Pulmonary artery endothelial cell (primary cell): ENCODE measurements around the gene GNAS. TPM values are rescaled to one million over a fixed set of nuclear protein-coding genes. Genes with fewer than 3 reads are reported as not detected.
"Not testable (repeated sequence)": the region's sequence is repeated elsewhere in the genome, so short reads cannot be mapped to it uniquely, and the experiment has no call there.

Experiments used
- DNase-seq: peaks from one replicate; pipeline ENCODE4 v3.0.0-alpha.2; 2011; ENCODE audit warnings: low read depth, low spot score
- total RNA-seq: library from RNA; depleted of rRNA; stranded (reverse); fragments of >200 nt; gene quantifications from 2 replicates; pipeline ENCODE4 v1.2.3, GENCODE V29; 2014

Gene GNAS
- total RNA-seq, 1 donor from 2014 or later, result 352 TPM

DNA sequence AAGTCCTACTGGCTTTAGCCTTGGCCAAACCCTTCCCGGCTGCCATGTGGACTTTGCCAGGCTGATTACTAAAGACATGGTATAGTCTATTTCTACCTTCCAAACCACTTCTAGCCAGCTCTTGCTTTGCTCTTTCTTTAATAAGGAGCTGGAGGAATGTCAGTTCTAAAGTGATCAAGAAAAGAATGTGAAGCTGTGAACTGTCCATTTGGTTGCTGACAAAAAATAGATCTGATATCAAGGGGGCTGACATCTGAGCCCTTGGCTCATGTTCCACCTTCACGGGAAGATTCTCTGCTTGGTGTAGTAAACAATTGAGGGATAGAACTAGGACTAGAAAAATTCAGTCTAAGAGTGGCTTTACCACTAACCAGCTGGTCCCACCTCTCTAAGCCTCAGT, 24.4 kb upstream of the GNAS start:
- DNase-seq, result no peak

DNA sequence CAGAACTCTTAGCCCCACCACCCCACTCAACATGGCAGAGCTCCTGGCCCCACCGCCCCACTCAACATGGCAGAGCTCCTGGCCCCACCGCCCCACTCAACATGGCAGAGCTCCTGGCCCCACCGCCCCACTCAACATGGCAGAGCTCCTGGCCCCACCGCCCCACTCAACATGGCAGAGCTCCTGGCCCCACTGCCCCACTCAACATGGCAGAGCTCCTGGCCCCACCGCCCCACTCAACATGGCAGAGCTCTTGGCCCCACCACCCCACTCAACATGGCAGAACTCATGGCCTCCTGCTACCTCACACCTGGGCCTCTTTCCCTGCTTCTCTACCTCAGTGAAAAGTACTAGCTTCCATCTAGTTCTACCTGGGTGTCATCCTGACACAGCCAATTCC, 23.7 kb upstream of the GNAS start:
- DNase-seq, result not testable (repeated sequence)

DNA sequence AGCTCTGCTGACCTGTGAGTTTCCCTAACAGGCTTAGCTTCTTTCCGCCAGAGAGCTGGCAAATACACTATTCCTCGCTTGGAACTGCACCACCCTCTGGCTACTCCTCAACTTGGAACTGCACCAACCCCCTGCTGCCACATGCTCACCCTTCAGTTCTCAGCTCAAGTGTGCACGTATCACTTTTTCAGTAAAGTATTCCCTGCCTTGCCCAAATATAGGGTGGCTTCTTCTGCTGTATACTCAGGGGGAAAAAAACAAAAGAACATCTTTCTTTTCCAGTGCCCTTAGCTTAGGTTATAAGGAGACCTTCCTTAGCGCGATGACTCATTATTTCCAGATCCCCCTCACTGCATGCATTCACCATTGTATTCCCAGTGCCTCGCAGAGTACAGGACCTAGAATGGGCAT, 23.0 kb upstream of the GNAS start:
- DNase-seq, result no peak

DNA sequence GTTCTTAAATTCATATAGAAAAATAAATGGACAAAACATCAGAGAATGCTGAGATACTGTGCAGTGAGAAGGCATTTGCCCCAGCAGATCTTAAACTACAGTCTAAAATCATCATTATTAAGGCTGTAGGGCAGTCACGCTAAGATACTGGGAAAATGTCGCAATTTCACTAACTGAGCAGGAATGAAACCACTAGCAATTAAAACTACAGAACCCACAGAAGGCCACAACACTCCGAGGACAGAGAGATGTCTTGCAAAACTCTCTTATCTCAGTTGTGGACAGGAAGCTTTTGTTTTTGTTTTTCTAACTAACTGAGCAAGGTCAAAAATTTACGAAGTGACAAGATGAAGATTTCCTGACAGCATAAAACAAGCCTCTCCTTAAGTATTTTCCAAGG, 20.1 kb upstream of the GNAS start:
- no peak for DNase-seq

DNA sequence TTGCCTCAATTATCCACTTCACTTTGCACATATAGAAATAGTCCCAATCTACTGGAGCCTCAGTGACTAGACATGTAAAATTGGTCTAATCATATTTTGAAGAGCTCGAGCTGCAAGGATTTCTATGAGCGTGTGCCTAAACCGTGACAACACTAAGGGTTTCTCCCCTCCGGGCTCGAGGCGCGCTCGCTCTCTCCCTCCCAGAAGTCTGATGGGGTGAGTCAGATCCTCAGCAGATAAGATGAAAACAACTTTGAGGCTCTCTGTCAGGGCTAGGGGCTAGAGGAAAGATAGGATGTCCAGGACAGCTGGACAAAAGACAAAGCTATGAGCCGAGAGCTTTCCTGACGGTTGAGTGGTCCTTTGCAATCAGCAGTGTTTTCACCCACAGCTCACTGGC, 18.6 kb upstream of the GNAS start:
- no peak for DNase-seq

DNA sequence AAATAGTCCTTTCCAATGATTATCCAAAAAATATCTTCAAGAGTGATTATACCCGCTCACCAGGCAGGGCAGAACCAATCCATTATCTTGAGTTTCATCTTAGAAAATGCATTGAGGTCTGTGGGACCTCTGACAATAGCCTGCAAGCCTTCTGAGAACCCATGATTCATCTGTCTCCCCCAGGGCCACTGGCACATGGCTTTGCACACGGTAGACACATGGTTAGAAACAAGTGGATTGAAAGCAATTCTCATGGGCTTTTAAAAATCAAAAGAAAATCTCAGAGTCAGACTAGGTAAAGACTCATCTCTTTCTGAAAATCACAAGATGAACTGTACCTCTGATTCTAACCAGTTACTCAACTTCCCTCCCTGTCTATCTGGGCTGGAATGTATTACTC, 17.3 kb upstream of the GNAS start:
- DNase-seq, result no peak

DNA sequence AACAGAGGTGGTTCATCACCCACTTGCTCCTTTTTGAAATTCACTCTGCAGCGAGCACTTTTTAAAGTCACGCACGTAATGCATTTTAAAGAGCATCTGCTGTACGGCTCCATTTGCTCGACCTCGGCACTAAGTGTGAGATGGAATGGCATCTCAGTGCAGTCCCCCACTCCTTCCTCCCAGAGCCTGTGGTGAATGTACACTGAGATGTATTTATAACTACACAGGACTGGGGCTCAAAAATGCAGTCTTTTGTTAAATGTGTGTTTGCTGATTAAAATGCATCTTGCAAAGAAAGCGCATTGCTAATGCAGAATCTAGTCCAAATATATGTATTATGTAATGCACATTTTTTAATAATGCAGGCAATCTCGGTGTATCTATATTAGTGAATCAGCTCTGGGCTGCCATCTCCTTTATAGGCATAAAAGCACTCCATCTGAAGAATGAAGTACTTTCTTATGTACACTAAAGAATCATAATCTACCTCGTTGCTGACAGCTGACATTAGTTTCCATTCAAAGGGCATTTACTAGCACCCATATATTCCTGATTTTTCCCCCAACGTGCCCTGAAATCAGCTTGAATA, 15.8 kb upstream of the GNAS start:
- no peak for DNase-seq

DNA sequence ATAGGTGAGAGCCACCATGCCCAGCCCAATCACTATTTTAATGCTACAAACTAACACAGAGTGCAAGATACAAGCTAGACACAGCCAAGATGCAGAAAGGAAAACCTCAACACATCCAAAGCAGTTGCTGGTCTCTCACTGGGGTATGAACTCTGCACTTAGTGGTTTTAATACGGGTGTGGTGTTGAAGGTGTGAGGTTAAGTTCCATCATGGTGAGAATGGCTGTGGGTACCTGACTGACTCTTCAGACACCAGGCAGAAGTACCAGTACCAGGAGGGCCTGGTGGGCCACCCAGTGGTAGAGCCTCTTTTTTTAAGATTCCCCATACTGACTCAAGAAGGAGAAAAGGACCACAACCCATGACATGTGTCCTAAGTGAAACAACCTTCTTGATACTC, 14.8 kb upstream of the GNAS start:
- no peak for DNase-seq

DNA sequence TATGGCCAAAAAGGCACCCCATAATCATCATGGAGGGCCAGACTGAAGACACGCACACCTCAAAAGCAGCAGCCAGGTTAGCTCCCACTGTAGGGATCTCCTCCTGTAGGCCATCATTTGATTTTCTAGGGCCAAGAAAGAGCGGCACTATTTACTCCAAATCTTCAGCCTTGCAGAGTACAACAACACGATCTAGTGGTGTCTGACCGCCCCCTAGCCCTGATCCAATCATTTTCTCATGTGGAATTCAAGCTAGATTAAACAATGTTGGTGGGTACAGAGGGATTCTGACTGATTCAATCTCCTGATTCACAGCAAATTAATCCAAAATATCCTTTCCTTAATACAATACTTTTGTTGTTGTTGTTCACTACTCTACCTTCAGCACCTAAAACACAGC, 14.3 kb upstream of the GNAS start:
- DNase-seq, result no peak

DNA sequence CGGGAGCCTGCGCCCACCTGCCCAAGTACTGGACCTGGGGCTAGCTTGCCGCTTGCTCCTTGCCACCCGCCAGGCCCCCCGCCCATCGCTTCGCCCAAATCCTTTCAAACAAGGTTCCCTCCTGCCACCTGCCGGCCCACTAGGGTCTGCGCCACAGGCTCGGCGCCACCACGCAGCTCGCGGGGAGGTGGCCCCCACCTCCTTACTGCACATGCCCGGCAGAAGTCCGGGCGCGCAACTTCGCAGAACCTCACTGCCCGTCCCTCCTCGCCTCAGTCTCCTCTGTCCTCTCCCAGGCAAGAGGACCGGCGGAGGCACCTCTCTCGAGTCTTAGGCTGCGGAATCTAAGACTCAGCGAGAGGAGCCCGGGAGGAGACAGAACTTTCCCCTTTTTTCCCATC, 13.0 kb upstream of the GNAS start:
- no peak for DNase-seq

DNA sequence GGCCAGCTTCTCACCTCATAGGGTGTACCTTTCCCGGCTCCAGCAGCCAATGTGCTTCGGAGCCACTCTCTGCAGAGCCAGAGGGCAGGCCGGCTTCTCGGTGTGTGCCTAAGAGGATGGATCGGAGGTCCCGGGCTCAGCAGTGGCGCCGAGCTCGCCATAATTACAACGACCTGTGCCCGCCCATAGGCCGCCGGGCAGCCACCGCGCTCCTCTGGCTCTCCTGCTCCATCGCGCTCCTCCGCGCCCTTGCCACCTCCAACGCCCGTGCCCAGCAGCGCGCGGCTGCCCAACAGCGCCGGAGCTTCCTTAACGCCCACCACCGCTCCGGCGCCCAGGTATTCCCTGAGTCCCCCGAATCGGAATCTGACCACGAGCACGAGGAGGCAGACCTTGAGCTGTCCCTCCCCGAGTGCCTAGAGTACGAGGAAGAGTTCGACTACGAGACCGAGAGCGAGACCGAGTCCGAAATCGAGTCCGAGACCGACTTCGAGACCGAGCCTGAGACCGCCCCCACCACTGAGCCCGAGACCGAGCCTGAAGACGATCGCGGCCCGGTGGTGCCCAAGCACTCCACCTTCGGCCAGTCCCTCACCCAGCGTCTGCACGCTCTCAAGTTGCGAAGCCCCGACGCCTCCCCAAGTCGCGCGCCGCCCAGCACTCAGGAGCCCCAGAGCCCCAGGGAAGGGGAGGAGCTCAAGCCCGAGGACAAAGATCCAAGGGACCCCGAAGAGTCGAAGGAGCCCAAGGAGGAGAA, 12.3 kb upstream of the GNAS start:
- DNase-seq, result no peak

DNA sequence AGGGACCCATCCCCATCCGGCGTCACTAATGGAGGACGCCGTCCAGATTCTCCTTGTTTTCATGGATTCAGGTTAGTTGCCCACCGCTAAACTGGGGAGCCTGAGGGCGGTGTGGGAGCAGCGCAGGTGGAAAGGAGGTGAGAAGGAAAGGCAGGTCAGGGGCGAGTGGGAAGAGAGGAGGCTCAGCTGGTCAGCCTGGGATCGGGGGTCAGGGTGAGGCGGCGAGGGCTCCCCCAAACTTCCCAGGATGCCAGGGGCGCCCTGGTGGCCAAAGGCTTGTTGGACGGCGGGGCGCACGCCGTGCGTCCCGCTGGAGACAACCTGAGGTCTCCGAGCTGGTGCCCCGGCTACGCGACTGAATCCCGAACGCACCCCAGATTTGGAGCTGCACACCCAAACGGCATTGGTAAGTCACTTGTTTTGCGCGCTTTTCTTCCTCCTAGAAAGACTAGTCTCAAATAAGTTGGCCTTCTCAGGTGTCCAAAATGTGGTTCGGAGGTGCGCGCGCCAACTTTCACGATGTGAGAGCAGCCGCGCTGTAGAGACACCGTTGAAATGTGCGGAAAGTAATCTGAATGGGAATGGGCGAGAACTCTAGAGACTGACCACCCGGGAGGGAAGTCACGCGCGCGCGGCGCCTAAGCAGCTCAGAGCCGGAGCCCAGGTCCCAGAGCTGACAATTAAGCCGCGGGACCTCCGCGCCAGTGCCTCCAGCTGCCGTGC, 11.5 kb upstream of the GNAS start:
- DNase-seq, result no peak

DNA sequence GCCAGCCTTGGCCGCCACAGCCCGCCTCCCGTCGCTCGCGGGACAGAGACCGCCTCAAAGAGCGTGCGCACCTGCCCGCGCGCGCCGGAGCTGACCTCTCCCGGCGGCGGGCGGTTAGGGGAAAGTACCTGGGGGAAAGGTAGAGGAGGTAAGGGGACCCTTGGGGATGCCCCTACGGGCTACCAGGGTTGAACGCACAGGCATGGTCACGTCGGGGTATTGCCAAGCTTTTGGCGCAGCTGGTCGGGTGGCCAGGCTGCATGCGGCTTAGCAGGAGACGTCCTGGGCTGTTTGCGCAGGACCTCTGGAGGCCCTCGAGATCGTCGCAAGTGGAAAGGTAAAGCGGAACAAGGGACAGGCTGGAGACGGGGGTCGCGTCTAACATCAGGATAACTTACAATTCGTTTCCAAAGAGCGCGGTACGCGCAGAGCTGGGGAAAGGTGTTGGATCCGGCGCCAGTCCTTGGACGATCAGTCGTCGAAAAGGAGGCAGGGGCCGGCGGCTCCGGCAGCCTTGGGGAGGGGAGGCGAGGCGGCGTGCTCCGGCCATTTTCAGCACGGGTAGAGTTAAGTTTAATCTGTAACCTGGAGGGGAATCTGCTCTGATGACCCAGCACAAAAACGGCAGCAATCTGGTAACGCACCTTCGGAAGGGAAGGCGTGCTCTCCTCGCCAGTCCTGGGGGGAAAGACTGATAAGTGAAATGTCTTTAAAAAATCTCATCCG, 10.8 kb upstream of the GNAS start:
- DNase-seq, result no peak

DNA sequence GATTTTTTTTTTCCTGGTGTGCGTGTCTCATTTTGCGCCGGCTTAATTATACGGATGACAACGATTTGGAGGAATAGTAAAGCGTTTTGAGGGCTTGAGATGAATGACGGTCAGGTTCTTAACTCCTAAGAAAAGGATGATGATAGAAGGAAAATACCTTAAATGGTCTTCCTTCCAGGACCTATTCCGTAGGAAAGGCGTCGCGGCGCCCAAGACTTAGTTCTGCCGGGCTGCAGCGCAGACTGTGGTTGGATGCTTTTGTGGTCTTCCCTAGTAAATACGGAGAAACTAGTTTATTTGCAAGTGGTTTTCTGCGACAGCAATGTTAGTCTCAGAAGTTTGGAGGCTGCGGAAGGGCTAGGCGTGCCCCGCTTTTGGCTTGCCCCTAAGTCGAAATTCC, 10.2 kb upstream of the GNAS start:
- DNase-seq, result no peak

DNA sequence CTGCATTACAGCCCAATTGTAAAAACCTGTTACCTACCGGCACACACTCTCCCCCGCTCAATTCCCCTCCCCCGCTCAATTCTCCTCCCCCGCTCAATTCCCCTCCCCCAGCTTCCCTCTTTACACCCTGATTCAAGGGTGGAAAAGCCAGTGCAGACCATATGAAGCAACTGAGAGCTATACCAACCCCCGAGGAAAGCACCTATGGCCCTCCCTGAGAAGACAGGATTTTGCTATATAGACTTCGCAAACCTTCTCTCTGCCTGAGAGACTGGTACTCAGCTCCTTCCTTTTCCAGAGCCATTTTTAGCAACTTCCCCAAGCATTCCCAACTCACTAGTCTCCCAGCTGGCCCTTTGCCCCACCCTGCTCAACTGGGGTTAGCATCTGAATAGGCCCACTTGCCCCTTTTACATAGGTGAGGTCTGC, 9.4 kb upstream of the GNAS start:
- DNase-seq, result no peak

DNA sequence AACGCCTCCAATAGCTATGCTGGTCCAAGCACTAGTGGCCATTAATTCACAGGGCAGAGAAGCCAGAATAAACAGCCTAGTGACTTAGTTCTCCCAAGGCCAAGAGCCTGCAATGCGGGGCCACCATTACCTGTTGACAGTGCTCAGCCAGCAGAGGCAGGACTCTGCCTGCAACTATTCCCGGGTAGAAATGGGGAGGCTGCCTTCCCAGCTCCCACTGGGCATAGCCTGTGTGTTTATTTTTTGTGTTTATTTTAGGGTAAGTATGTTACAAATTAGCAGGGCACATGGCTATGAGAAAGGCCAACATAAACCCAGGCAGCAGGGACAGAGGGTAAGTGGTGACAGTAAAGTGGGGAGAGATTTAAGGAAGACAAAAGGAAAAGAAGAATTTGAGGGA, 6.8 kb upstream of the GNAS start:
- no peak for DNase-seq

DNA sequence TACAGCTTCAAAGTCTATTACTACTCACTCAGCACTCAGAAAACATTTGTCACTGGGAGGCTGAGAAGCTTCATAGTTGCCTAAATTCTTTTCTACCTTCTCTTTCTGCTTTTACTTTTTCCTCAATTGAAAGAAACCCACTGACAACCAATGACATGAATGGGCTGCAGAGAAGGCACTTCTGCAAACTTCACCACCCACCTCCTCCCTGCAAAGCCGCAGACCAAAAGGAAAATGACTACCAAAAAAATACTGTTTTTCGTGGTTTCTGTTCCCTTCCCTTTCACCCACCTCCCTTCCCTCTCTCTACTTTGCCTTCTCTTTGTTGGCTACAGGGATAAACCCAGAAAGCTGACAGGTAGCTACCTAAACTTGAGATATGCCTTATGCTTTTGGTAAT, 5.1 kb upstream of the GNAS start:
- no peak for DNase-seq

DNA sequence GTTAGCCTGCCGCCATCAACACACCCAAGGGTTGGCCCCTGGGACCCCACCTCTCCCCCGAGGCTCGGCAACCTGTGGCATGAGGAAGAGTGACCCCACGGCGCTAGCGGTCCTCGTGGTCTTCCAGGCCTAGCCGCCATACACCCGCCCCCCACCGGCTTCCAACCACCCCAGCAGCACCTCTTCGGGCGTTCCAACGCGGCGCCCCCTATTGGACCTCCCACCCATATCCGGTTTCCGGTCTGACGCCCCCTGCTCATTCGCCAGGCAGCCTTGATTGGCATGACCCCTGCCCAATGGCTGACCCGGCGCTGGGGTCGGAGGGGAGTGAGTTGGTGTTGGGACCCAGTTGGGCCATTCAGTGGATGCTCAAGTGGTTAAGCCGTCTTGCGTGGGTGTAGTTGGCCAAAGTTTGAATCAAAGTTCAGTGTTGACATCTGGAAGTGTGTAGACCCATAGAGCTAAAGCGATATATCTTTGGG, 1.8 kb upstream of the GNAS start, which contains the start of gene GNAS-AS1:
GNAS-AS1 (minus strand) TSS at position 210 of the 482 bp plus-strand sequence.
- no peak for DNase-seq

DNA sequence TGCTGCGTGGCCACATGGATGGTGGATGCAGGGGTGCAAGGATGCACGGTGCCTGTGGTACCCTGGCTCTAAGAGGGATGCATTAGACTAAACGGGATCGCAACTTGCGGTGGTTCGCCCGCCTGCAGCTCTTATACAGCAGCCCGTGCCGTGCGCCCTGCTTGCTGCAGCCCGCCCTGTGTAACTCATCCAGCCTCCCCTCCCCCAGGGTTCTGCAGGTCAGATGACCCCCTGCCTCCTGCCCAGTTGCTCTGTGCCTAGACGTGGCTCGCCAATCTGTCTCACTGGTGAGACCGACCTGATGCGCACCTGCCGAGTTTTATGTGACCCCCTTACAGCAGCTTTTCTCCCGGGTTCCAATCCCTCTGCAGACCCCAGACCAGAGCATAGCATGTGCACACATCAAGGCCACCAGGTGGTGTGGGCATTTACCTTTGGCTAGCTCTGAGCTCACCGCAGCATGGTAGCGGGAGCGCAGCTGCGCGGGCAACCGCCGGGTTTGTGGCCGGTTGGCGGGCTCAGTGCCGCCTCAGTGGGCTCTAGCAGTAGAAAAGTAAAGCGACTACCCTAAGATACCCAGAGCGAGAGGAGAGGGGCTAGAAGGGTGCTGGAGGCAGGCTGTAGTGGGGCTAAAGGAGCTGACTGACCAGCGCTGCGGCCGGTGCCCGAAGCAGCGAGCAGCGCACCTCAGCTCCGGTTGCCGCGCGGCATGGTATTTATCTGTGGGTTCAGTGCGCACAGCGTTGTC, 1.1 kb upstream of the GNAS start:
- no peak for DNase-seq

DNA sequence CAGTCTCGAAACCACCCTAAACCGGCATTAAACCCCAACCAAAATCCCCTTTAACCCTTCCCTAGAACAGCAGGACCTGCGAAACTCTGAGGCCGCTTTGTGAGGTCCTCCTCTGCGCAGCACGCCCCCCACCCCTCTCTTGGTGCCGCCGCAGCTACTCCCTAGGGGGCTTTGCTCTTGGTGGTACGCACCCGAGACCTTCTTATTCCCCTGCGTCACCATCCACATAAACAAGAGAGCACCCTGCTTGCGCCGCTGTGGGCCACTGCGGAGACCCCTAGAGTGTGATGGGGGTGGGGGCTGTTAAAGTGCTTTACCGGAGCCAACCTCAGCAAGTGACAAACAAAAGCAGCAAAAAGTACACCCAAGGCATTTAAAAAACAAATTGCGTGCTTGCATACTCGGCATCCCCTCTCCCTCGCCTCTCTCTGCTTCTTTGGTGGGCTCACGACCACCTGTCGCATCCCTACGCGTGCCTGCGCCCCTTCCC, 502 bp upstream of the GNAS start:
- DNase-seq, result no peak

DNA sequence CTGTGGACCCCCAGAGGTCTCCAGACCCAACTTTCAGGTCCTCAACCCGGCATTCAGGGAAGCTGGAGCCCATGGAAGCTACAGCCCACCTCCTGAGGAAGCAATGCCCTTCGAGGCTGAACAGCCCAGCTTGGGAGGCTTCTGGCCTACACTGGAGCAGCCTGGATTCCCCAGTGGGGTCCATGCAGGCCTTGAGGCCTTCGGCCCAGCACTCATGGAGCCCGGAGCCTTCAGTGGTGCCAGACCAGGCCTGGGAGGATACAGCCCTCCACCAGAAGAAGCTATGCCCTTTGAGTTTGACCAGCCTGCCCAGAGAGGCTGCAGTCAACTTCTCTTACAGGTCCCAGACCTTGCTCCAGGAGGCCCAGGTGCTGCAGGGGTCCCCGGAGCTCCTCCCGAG, 950 bp downstream of the GNAS start:
- no peak for DNase-seq
